ENCODE data around the gene NDEL1.

Gene NDEL1

DNA sequence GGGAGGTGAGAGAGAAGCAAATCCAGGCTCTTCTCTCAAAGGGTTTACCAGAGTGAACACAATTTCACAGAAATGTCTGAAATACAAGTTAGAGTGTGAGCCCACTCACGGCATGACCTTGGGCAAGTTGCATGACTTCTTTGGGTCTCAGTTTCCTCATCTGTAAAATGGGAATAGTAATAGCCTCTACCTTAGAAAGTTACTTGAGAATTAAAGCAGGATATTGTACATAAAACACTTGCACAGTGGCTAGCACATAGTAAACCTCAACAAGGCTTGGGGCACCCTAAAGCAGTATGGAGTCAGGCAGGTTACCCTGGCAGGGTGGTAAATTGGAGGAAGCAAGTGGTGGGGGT lies 24.8 kb upstream of the NDEL1 start:
- Histone ChIP-seq H3K36me3 (ENCODE audit: control insufficient read depth, low read length) (no peaks in the 10 kb centered on the region), H3K4me3 (ENCODE audit: low read length) (no peak overlapping the region; the same call in 1 of the 2 replicates), H4K20me1 (ENCODE audit: control insufficient read depth, insufficient read depth, low read depth, low read length) (no peaks in the 10 kb centered on the region), H3K79me2 (ENCODE audit: control insufficient read depth, low read length) (no peaks in the 10 kb centered on the region), H3K27me3 (ENCODE audit: control insufficient read depth, low read length) (peaks cover 3% of the 10 kb centered on the region), H3K27ac (ENCODE audit: low read depth, low read length) (no peak overlapping the region), H3K4me2 (ENCODE audit: low read length) (peak overlapping the region; percentile 54), H3K9me2 (replicated peaks; ENCODE audit: control insufficient read depth, low read length) (no peaks in the 10 kb centered on the region), H3K9me3 (ENCODE audit: control insufficient read depth, insufficient read depth, low read length) (no peaks in the 10 kb centered on the region), H3K4me1 (ENCODE audit: control insufficient read depth, low read length) (peaks cover 4% of the 10 kb centered on the region), H3F3A (ENCODE audit: control insufficient read depth, insufficient read depth) (no peaks in the 10 kb centered on the region)
- no peak for TF ChIP-seq EZH2phosphoT487 (IDR thresholded peaks at IDR 0.05; ENCODE audit: borderline replicate concordance, low read length)
- TF ChIP-seq, protein P1, sequence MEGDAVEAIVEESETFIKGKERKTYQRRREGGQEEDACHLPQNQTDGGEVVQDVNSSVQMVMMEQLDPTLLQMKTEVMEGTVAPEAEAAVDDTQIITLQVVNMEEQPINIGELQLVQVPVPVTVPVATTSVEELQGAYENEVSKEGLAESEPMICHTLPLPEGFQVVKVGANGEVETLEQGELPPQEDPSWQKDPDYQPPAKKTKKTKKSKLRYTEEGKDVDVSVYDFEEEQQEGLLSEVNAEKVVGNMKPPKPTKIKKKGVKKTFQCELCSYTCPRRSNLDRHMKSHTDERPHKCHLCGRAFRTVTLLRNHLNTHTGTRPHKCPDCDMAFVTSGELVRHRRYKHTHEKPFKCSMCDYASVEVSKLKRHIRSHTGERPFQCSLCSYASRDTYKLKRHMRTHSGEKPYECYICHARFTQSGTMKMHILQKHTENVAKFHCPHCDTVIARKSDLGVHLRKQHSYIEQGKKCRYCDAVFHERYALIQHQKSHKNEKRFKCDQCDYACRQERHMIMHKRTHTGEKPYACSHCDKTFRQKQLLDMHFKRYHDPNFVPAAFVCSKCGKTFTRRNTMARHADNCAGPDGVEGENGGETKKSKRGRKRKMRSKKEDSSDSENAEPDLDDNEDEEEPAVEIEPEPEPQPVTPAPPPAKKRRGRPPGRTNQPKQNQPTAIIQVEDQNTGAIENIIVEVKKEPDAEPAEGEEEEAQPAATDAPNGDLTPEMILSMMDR (IDR thresholded peaks at IDR 0.05; ENCODE audit: low read depth, low read length, poor library complexity, severe bottlenecking): no peak

DNA sequence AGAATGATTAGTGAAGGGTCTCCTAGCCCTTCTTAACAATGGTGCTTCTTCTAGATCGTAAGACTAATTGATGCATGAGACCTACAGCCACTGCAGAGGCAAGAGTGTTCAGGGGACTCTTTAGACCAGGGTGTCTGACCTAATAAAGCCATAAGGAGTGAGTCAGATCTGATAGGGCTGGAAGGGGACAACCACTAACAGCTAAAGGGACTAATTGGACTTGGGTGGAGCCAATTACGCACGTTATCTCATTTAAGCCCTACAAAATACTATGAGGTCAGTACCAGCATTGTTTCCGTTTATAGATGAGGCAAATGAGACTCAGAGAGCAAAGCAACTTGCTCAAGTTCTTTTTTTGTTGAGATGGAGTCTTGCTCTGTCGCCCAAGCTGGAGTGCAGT lies 23.6 kb upstream of the NDEL1 start:
- Histone ChIP-seq H3F3A (ENCODE audit: control insufficient read depth, insufficient read depth) (no peaks in the 10 kb centered on the region), H3K9me3 (ENCODE audit: control insufficient read depth, insufficient read depth, low read length) (no peaks in the 10 kb centered on the region), H3K4me2 (ENCODE audit: low read length) (no peak overlapping the region), H3K27ac (ENCODE audit: low read depth, low read length) (no peak overlapping the region), H3K4me1 (ENCODE audit: control insufficient read depth, low read length) (peaks cover 4% of the 10 kb centered on the region), H3K36me3 (ENCODE audit: control insufficient read depth, low read length) (no peaks in the 10 kb centered on the region), H3K9me2 (replicated peaks; ENCODE audit: control insufficient read depth, low read length) (no peaks in the 10 kb centered on the region), H3K79me2 (ENCODE audit: control insufficient read depth, low read length) (no peaks in the 10 kb centered on the region), H3K4me3 (ENCODE audit: low read length) (no peak overlapping the region), H3K27me3 (ENCODE audit: control insufficient read depth, low read length) (peaks cover 14% of the 10 kb centered on the region), H4K20me1 (ENCODE audit: control insufficient read depth, insufficient read depth, low read depth, low read length) (no peaks in the 10 kb centered on the region)
- TF ChIP-seq, protein P1 (IDR thresholded peaks at IDR 0.05; ENCODE audit: low read depth, low read length, poor library complexity, severe bottlenecking): no peak
- no peak for TF ChIP-seq EZH2phosphoT487 (IDR thresholded peaks at IDR 0.05; ENCODE audit: borderline replicate concordance, low read length)

DNA sequence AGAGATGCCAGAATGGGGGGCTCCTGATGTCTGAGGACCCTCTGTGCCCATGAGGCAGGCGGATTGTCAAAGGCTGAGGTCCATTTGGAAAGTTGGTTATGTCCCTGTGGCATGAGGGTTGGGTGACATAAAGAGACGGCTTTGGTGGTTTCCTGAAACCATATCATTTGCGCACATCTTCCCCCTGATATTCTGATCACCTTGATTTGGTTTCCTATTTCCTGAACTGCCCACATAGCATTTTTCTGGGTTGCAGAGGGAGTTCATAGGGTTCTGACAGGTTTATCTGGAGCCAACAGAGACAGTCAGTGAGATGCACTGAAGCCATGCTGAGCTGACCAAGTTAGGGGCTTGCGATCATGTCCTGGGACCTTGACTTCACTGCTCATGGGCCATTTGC lies 22.4 kb upstream of the NDEL1 start:
- TF ChIP-seq EZH2phosphoT487 (IDR thresholded peaks at IDR 0.05; ENCODE audit: borderline replicate concordance, low read length): no peak
- TF ChIP-seq, protein P1 (IDR thresholded peaks at IDR 0.05; ENCODE audit: low read depth, low read length, poor library complexity, severe bottlenecking): no peak
- Histone ChIP-seq H3K9me3 (ENCODE audit: control insufficient read depth, insufficient read depth, low read length) (no peaks in the 10 kb centered on the region), H3K4me3 (ENCODE audit: low read length) (no peak overlapping the region), H3K4me1 (ENCODE audit: control insufficient read depth, low read length) (peaks cover 4% of the 10 kb centered on the region), H3K9me2 (replicated peaks; ENCODE audit: control insufficient read depth, low read length) (no peaks in the 10 kb centered on the region), H3K79me2 (ENCODE audit: control insufficient read depth, low read length) (no peaks in the 10 kb centered on the region), H3K36me3 (ENCODE audit: control insufficient read depth, low read length) (no peaks in the 10 kb centered on the region), H3F3A (ENCODE audit: control insufficient read depth, insufficient read depth) (no peaks in the 10 kb centered on the region), H3K27me3 (ENCODE audit: control insufficient read depth, low read length) (peaks cover 24% of the 10 kb centered on the region), H3K4me2 (ENCODE audit: low read length) (no peak overlapping the region), H4K20me1 (ENCODE audit: control insufficient read depth, insufficient read depth, low read depth, low read length) (no peaks in the 10 kb centered on the region), H3K27ac (ENCODE audit: low read depth, low read length) (no peak overlapping the region)

DNA sequence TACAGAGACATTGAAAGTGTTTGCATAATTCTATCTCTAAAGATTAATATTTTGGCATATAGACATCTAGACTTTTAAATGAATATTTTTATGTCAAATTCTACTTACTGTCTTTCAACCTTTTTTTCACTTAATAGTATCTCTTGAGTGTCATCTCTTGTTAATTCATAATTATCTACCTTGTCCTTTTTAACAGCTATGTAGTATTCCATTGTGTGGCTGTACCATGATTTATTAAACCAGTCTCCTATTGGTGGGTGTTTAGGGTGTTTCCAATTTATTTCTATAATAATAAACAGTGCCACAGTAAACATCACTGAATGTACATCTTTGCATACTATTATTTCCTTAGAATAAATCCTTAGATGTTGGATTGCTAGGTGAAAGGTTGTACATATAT lies 21.7 kb upstream of the NDEL1 start:
- Histone ChIP-seq H3K9me3 (ENCODE audit: control insufficient read depth, insufficient read depth, low read length) (no peaks in the 10 kb centered on the region), H3K27me3 (ENCODE audit: control insufficient read depth, low read length) (peaks cover 24% of the 10 kb centered on the region), H3K4me2 (ENCODE audit: low read length) (no peak overlapping the region), H3K79me2 (ENCODE audit: control insufficient read depth, low read length) (no peaks in the 10 kb centered on the region), H4K20me1 (ENCODE audit: control insufficient read depth, insufficient read depth, low read depth, low read length) (no peaks in the 10 kb centered on the region), H3K4me1 (ENCODE audit: control insufficient read depth, low read length) (peaks cover 4% of the 10 kb centered on the region), H3K36me3 (ENCODE audit: control insufficient read depth, low read length) (no peaks in the 10 kb centered on the region), H3F3A (ENCODE audit: control insufficient read depth, insufficient read depth) (no peaks in the 10 kb centered on the region), H3K27ac (ENCODE audit: low read depth, low read length) (no peak overlapping the region), H3K4me3 (ENCODE audit: low read length) (no peak overlapping the region), H3K9me2 (replicated peaks; ENCODE audit: control insufficient read depth, low read length) (no peaks in the 10 kb centered on the region)
- TF ChIP-seq EZH2phosphoT487 (IDR thresholded peaks at IDR 0.05; ENCODE audit: borderline replicate concordance, low read length): no peak
- TF ChIP-seq, protein P1 (IDR thresholded peaks at IDR 0.05; ENCODE audit: low read depth, low read length, poor library complexity, severe bottlenecking): no peak

Measured in DOHH2 (cell line).